ENCODE data around the gene KCNG2. TPM values are rescaled to one million over a fixed set of nuclear protein-coding genes. Genes with fewer than 3 reads are reported as not detected.

Gene KCNG2
- total RNA-seq, 6 experiments from 2014 or later, result not detected

- Histone ChIP-seq H3K27me3 (no peaks in the 10 kb centered on the region), H3K4me3 (no peak overlapping the region), H3K27ac (no peak overlapping the region), H3K4me1 (no peaks in the 10 kb centered on the region), H3K9me3 (no peaks in the 10 kb centered on the region), H3K36me3 (no peaks in the 10 kb centered on the region)
- 53% methylated on average over 7 of the region's 16 CpGs for whole genome bisulfite sequencing (ENCODE audit: insufficient coverage, low coverage, low lambda C conversion rate, missing lambda C conversion rate)
- no peak for ATAC-seq
- intact Hi-C loops (cut with DNase I), result no loop called here
- TF ChIP-seq POLR2A (IDR thresholded peaks at IDR 0.05) (no peak), CTCF (IDR thresholded peaks at IDR 0.05) (no peak)
- peak in 1 of 3 donors; percentile 33 for DNase-seq
These were observed 31.4 kb upstream of the KCNG2 start for GRCh38 chr18:79766308-79766707.

GRCh38 chr18:79768745-79769144 lies 29.0 kb upstream of the KCNG2 start:
- DNase-seq (no peak), ATAC-seq (no peak)
- intact Hi-C loops (cut with DNase I), result no loop called here
- no peaks in the 10 kb centered on the region for H3K9me3 ChIP-seq
- H3K4me1 ChIP-seq, result no peaks in the 10 kb centered on the region
- WGBS (ENCODE audit: insufficient coverage, low coverage, low lambda C conversion rate, missing lambda C conversion rate), result 38% methylated on average over 3 of the region's 3 CpGs
- TF ChIP-seq POLR2A (IDR thresholded peaks at IDR 0.05) (no peak), CTCF (IDR thresholded peaks at IDR 0.05) (no peak)
- no peaks in the 10 kb centered on the region for H3K27me3 ChIP-seq
- H3K36me3 ChIP-seq, result no peaks in the 10 kb centered on the region
- H3K27ac ChIP-seq, result no peak overlapping the region
- no peak overlapping the region for H3K4me3 ChIP-seq

- H3K9me3 ChIP-seq, result no peaks in the 10 kb centered on the region
- no peak overlapping the region for H3K4me3 ChIP-seq
- no peak for ATAC-seq
- intact Hi-C loops (cut with DNase I), result no loop called here
- 75% methylated on average over 15 of the region's 31 CpGs for WGBS (ENCODE audit: insufficient coverage, low coverage, low lambda C conversion rate, missing lambda C conversion rate)
- H3K4me1 ChIP-seq, result no peaks in the 10 kb centered on the region
- peak in 2 of 3 donors; percentile 33 to 45 for DNase-seq
- H3K27me3 ChIP-seq, result no peaks in the 10 kb centered on the region
- H3K27ac ChIP-seq, result no peak overlapping the region
- TF ChIP-seq CTCF (IDR thresholded peaks at IDR 0.05) (no peak), POLR2A (IDR thresholded peaks at IDR 0.05) (no peak)
- H3K36me3 ChIP-seq, result no peaks in the 10 kb centered on the region
These were observed 27.8 kb upstream of the KCNG2 start for GRCh38 chr18:79769698-79770500.

- ATAC-seq, result peak in 1 of 4 donors; percentile 8
- TF ChIP-seq CTCF (IDR thresholded peaks at IDR 0.05) (no peak), POLR2A (IDR thresholded peaks at IDR 0.05) (no peak)
- intact Hi-C loops (cut with DNase I), result no loop called here
- 66% methylated on average over 7 of the region's 11 CpGs for WGBS (ENCODE audit: insufficient coverage, low coverage, low lambda C conversion rate, missing lambda C conversion rate)
- Histone ChIP-seq H3K9me3 (no peaks in the 10 kb centered on the region), H3K4me1 (no peaks in the 10 kb centered on the region), H3K27me3 (no peaks in the 10 kb centered on the region), H3K4me3 (no peak overlapping the region), H3K27ac (no peak overlapping the region), H3K36me3 (no peaks in the 10 kb centered on the region)
- peak in 1 of 3 donors; percentile 37 for DNase-seq
These were observed 27.3 kb upstream of the KCNG2 start for GRCh38 chr18:79770501-79770815.
